DOHH2 (cell line): ENCODE data around the gene LRRC55.

Experiments
- H3F3A ChIP-seq: fragments of 200-600 bp; sonication (generic), shearing (Covaris generic); 2 replicates; pipeline ENCODE4 v1.6.0; 2016; ENCODE audit warnings: antibody characterized with exemption, mild to moderate bottlenecking; ENCODE audit not compliant: control insufficient read depth, insufficient read depth
- H3K27ac ChIP-seq: fragments of 200-600 bp; sonication (generic); 2 replicates; pipeline ENCODE4 v1.5.1; 2014; ENCODE audit warnings: low read depth, mild to moderate bottlenecking, low read length, moderate library complexity
- H3K27me3 ChIP-seq: fragments of 200-600 bp; sonication (generic); 2 replicates; pipeline ENCODE4 v1.6.1; 2014; ENCODE audit warnings: mild to moderate bottlenecking, low read length, mixed read lengths; ENCODE audit not compliant: control insufficient read depth
- H3K36me3 ChIP-seq: fragments of 200-600 bp; sonication (generic); 2 replicates; pipeline ENCODE4 v1.6.1; 2014; ENCODE audit warnings: mild to moderate bottlenecking, low read length, moderate library complexity, mixed read lengths; ENCODE audit not compliant: control insufficient read depth
- H3K4me1 ChIP-seq: fragments of 200-600 bp; sonication (generic); 2 replicates; pipeline ENCODE4 v1.6.1; 2014; ENCODE audit warnings: mild to moderate bottlenecking, low read length, mixed read lengths; ENCODE audit not compliant: control insufficient read depth
- H3K4me2 ChIP-seq: fragments of 200-600 bp; sonication (generic); 2 replicates; pipeline ENCODE4 v1.6.0; 2014; ENCODE audit warnings: mild to moderate bottlenecking, low read length, moderate library complexity
- H3K4me3 ChIP-seq: fragments of 200-600 bp; sonication (generic); 2 replicates; pipeline ENCODE4 v1.5.1; 2014; ENCODE audit warnings: mild to moderate bottlenecking, low read length, mixed read lengths
- H3K79me2 ChIP-seq: fragments of 200-600 bp; sonication (generic); 2 replicates; pipeline ENCODE4 v1.6.1; 2014; ENCODE audit warnings: mild to moderate bottlenecking, low read length, mixed read lengths; ENCODE audit not compliant: control insufficient read depth
- H3K9me2 ChIP-seq: fragments of 200-600 bp; sonication (generic); replicated peaks from 2 replicates; pipeline ENCODE4 v1.6.1; 2014; ENCODE audit warnings: mild to moderate bottlenecking, low read length, mixed read lengths; ENCODE audit not compliant: control insufficient read depth
- H3K9me3 ChIP-seq: fragments of 200-600 bp; sonication (generic); 2 replicates; pipeline ENCODE4 v1.6.1; 2014; ENCODE audit warnings: antibody characterized with exemption, low read length, mixed read lengths; ENCODE audit not compliant: control insufficient read depth, insufficient read depth
- H4K20me1 ChIP-seq: fragments of 200-600 bp; sonication (generic); 2 replicates; pipeline ENCODE4 v1.6.0; 2014; ENCODE audit warnings: low read depth, mild to moderate bottlenecking, antibody characterized with exemption, low read length, moderate library complexity; ENCODE audit not compliant: control insufficient read depth, insufficient read depth
- EZH2phosphoT487 ChIP-seq: fragments of 200-600 bp; sonication (generic); IDR thresholded peaks from 2 replicates; pipeline ENCODE4 v1.6.1; 2017; ENCODE audit warnings: borderline replicate concordance, mild to moderate bottlenecking, antibody characterized with exemption, low read length, moderate library complexity, mixed read lengths
- TF ChIP-seq, protein P1 (sequence below): fragments of 200-600 bp; sonication (generic); IDR thresholded peaks from one replicate; pipeline ENCODE4 v1.5.1; 2014; ENCODE audit warnings: antibody characterized with exemption, mild to moderate bottlenecking, low read depth, low read length; ENCODE audit not compliant: poor library complexity, severe bottlenecking

LRRC55 gene

DNA sequence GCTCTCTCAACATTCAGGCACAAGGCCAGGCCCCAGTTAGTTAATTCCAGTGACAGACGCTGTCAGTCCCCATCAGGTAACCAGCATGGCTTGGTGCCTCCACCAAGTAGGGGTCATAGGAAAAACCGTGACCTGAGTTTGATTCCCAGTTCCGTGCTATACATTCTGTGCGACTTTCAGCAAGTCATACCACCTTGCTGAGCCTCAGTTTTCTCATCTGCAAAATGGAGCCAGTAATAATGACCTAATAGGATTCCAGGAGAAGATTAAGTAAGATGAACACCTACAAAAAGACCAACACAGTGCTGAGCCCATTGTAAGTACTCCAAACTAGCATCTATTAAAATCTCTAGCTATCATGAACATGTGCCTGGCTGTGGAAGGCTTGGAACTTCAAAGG lies 24.8 kb upstream of the LRRC55 start:
- no peaks in the 10 kb centered on the region for H3K9me3 ChIP-seq
- H3K27me3 ChIP-seq: no peaks in the 10 kb centered on the region
- no peaks in the 10 kb centered on the region for H3K36me3 ChIP-seq

DNA sequence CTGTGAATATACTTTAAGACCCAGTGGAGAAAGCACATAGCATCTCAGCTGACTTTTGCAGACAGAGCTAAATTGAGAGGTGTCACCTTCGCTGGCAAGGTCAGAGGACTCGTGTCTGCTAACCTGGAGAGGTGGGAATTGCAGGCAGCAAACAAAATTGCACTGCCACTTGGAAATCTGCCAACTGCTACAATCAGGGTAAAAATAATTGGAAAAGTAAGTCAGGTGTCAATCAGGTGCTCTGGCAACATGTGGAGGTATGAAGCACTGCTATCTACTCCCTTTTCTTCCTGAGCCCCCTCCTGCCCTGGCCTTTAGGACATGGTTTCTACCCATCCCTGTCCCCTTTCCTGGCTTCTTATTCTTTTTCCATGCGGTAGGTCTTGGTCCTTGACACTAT lies 24.1 kb upstream of the LRRC55 start:
- no peak overlapping the region for H3K4me3 ChIP-seq
- no peaks in the 10 kb centered on the region for H3K79me2 ChIP-seq
- no peaks in the 10 kb centered on the region for H4K20me1 ChIP-seq
- peaks cover 8% of the 10 kb centered on the region for H3K4me1 ChIP-seq
- no peak overlapping the region for H3K27ac ChIP-seq
- no peaks in the 10 kb centered on the region for H3K27me3 ChIP-seq
- H3K9me2 ChIP-seq: no peaks in the 10 kb centered on the region
- no peaks in the 10 kb centered on the region for H3K9me3 ChIP-seq
- no peak for TF ChIP-seq EZH2phosphoT487
- no peak overlapping the region for H3K4me2 ChIP-seq
- H3K36me3 ChIP-seq: no peaks in the 10 kb centered on the region
- H3F3A ChIP-seq: no peaks in the 10 kb centered on the region

More for the DNA sequence above, 24.8 kb upstream of the LRRC55 start:
- no peak overlapping the region for H3K4me2 ChIP-seq
- H3K4me3 ChIP-seq: no peak overlapping the region
- H3K4me1 ChIP-seq: peaks cover 8% of the 10 kb centered on the region
- no peak overlapping the region for H3K27ac ChIP-seq
- TF ChIP-seq, protein P1, sequence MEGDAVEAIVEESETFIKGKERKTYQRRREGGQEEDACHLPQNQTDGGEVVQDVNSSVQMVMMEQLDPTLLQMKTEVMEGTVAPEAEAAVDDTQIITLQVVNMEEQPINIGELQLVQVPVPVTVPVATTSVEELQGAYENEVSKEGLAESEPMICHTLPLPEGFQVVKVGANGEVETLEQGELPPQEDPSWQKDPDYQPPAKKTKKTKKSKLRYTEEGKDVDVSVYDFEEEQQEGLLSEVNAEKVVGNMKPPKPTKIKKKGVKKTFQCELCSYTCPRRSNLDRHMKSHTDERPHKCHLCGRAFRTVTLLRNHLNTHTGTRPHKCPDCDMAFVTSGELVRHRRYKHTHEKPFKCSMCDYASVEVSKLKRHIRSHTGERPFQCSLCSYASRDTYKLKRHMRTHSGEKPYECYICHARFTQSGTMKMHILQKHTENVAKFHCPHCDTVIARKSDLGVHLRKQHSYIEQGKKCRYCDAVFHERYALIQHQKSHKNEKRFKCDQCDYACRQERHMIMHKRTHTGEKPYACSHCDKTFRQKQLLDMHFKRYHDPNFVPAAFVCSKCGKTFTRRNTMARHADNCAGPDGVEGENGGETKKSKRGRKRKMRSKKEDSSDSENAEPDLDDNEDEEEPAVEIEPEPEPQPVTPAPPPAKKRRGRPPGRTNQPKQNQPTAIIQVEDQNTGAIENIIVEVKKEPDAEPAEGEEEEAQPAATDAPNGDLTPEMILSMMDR: no peak
- TF ChIP-seq EZH2phosphoT487: no peak
- no peaks in the 10 kb centered on the region for H3K9me2 ChIP-seq
- H3F3A ChIP-seq: no peaks in the 10 kb centered on the region
- H3K79me2 ChIP-seq: no peaks in the 10 kb centered on the region
- H4K20me1 ChIP-seq: no peaks in the 10 kb centered on the region

DNA sequence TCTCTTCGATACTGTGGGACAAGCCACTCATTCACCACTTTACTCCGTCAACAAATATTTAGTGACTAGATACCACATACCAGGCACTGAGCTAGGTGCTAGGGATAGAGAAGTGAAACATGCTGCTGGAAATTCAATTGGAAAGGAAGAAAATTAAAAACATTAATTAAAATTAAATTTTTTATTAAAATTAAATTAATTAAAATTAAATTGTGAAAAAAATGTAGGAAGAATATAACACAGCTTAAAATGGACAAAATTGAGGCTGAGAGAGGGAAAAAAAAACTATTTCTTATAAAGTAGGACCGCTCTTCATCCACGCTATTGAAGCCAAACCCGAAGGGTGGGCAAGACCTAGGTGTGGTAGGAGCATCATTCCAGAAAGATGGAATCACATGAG lies 23.6 kb upstream of the LRRC55 start:
- H3K9me3 ChIP-seq: no peaks in the 10 kb centered on the region
- TF ChIP-seq EZH2phosphoT487: no peak
- TF ChIP-seq, protein P1: no peak
- no peaks in the 10 kb centered on the region for H4K20me1 ChIP-seq
- H3K4me2 ChIP-seq: no peak overlapping the region
- H3K27ac ChIP-seq: no peak overlapping the region
- peaks cover 8% of the 10 kb centered on the region for H3K4me1 ChIP-seq
- H3K79me2 ChIP-seq: no peaks in the 10 kb centered on the region
- H3K9me2 ChIP-seq: no peaks in the 10 kb centered on the region
- H3K36me3 ChIP-seq: no peaks in the 10 kb centered on the region
- no peaks in the 10 kb centered on the region for H3F3A ChIP-seq
- no peak overlapping the region for H3K4me3 ChIP-seq
- no peaks in the 10 kb centered on the region for H3K27me3 ChIP-seq

DNA sequence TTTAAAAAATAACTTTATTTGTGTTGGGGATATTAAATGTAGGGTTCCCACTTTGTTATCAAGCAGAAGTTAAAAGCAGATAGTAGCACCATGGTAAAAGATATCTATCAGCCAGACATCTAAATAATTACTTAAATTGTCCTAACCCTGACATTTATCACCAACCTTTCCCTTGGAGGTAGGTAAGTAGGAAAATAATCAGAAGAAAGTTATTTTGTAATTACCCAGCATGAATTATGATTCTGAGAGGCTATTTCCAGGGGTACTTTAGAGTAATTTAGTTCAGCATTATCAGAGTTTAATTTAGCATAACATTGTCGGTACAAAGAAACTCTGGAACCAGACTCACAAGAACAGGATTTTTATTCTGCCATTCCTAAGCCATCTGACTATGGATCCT lies 23.2 kb upstream of the LRRC55 start:
- Histone ChIP-seq H3K36me3 (no peaks in the 10 kb centered on the region), H4K20me1 (no peaks in the 10 kb centered on the region), H3K79me2 (no peaks in the 10 kb centered on the region), H3K9me2 (no peaks in the 10 kb centered on the region), H3K4me2 (no peak overlapping the region), H3K27ac (no peak overlapping the region), H3K4me3 (no peak overlapping the region), H3K9me3 (no peaks in the 10 kb centered on the region), H3K4me1 (peaks cover 8% of the 10 kb centered on the region), H3K27me3 (no peaks in the 10 kb centered on the region), H3F3A (no peaks in the 10 kb centered on the region)
- TF ChIP-seq, protein P1: no peak
- TF ChIP-seq EZH2phosphoT487: no peak
